ENCODE results near the gene PHF12. TPM values are rescaled to one million over a fixed set of nuclear protein-coding genes. Genes with fewer than 3 reads are reported as not detected.
"Not testable (repeated sequence)": the region's sequence is repeated elsewhere in the genome, so short reads cannot be mapped to it uniquely, and the experiment has no call there.

Gene PHF12
- total RNA-seq, 2 experiments from 2014 or later: 45.7 to 52.6 TPM

DNA sequence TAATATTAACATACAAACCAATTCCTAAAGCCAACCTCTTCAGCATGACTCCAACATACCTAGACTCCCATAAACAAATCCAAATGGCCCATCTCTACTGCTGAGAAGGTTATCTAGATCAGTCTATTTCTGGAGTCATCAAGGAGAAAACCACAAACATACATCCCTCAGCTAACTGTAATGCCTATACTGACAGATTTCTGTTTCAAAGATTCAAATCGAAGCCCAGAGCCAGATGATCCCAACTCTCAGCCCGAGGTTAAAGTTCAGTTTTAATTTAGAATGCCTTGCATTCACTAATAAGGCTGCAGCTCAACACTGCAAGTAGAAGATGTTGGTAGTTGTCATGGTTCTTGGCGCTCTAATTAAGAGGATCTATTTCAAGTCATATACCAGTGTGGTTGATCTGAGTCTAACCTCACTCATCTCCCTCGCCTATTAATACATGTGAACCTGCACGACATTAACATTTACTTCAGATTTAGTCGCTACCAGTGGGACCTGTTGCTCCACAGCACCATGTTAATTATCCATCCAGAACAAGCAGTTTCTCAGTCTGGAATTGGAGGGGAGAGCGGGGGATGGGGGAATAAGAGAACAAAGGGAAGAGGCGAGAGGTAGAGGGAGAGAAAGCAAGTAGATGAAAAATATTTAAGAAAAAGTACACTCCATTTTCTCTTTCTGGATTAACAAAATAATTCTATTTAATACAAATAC is 15.4 kb downstream of the PHF12 start:
- H3K27me3 Mint-ChIP-seq: no peaks in the 10 kb centered on the region
- H3K27ac Mint-ChIP-seq: peak overlapping the region; percentile 9
- intact Hi-C loops (cut with micrococcal nuclease): no loop called here
- TF ChIP-seq, protein P1, sequence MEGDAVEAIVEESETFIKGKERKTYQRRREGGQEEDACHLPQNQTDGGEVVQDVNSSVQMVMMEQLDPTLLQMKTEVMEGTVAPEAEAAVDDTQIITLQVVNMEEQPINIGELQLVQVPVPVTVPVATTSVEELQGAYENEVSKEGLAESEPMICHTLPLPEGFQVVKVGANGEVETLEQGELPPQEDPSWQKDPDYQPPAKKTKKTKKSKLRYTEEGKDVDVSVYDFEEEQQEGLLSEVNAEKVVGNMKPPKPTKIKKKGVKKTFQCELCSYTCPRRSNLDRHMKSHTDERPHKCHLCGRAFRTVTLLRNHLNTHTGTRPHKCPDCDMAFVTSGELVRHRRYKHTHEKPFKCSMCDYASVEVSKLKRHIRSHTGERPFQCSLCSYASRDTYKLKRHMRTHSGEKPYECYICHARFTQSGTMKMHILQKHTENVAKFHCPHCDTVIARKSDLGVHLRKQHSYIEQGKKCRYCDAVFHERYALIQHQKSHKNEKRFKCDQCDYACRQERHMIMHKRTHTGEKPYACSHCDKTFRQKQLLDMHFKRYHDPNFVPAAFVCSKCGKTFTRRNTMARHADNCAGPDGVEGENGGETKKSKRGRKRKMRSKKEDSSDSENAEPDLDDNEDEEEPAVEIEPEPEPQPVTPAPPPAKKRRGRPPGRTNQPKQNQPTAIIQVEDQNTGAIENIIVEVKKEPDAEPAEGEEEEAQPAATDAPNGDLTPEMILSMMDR (IDR thresholded peaks at IDR 0.05): no peak
- peaks cover 67% of the 10 kb centered on the region for H3K4me1 Mint-ChIP-seq (ENCODE audit: low read depth)
- DNase-seq: no peak
- POLR2A ChIA-PET: interaction anchor here (3.5 to 5.1 kb wide), 2 partner anchors 9 to 12 kb away, joined by 13 to 34 read pairs; no protein-coding TSS in a partner anchor
- H3K4me3 Mint-ChIP-seq: no peak overlapping the region
- CTCF ChIA-PET: interaction anchor here (1.3 to 3.6 kb wide), 7 partner anchors 9 to 209 kb away, joined by 4 to 19 read pairs (median 6); no protein-coding TSS in a partner anchor
- no peak for ATAC-seq
- peaks cover 30% of the 10 kb centered on the region for H3K36me3 Mint-ChIP-seq (ENCODE audit: low read depth)
- no peaks in the 10 kb centered on the region for H3K9me3 Mint-ChIP-seq

DNA sequence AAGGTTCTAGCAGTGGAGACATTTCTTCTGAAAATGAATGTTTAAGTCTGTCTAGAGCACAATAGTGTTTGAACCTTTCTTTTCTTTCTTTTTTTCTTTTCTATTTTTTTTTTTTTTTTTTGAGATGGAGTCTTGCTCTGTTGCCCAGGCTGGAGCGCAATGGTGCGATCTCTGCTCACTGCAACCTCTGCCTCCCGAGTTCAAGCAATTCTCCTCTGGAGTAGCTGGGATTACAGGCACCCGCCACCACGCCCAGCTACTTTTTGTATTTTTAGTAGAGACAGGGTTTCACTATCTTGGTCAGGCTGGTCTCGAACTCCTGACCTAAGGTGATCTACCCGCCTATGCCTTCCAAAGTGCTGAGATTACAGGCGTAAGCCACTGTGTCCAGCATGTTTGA is 16.8 kb downstream of the PHF12 start:
- H3K4me3 Mint-ChIP-seq; H3K9me3 Mint-ChIP-seq; intact Hi-C loops (cut with micrococcal nuclease); DNase-seq; ATAC-seq; H3K27me3 Mint-ChIP-seq: not testable (repeated sequence)
- ChIA-PET POLR2A (interaction anchor here (0.7 to 5.1 kb wide), 3 partner anchors 8 to 24 kb away, joined by 3 to 34 read pairs (median 13); no protein-coding TSS in a partner anchor), CTCF (interaction anchor here (1.2 to 2.4 kb wide), 8 partner anchors 11 to 208 kb away, joined by 3 to 9 read pairs (median 4); no protein-coding TSS in a partner anchor)
- Mint-ChIP-seq H3K4me1 (ENCODE audit: low read depth) (peaks cover 64% of the 10 kb centered on the region), H3K36me3 (ENCODE audit: low read depth) (peaks cover 36% of the 10 kb centered on the region), H3K27ac (peak overlapping the region; percentile 9)

DNA sequence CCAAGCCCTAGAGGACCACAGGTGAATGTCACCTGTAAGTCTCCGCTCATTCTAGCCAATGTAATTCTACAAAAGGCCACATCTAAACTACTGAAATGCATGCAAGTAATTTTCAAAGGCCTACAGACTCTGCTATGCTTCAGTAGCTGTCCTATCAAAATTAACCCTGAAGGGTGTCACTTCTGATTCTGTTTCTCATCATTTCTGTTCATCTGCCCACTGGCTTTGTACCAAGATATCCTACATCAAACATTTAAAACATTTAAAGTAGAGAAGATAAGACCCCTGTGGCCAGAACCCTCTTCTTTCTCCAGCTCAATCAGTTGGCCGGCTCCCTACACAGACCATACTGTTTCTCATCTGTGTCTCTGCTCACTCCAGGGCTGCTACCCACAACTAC is 21.5 kb downstream of the PHF12 start:
- POLR2A ChIA-PET: interaction anchor here (1.1 to 1.2 kb wide), 2 partner anchors 19 to 87 kb away, joined by 3 to 4 read pairs; partner anchors contain the start of gene FAM222B
- DNase-seq (no peak), ATAC-seq (no peak)
- TF ChIP-seq, protein P1 (IDR thresholded peaks at IDR 0.05): no peak
- intact Hi-C loops (cut with micrococcal nuclease): no loop called here
- CTCF ChIA-PET: interaction anchor here (0.7 to 1.8 kb wide), 8 partner anchors 12 to 188 kb away, joined by 3 to 6 read pairs (median 4); no protein-coding TSS in a partner anchor
- Mint-ChIP-seq H3K27ac (peak overlapping the region; percentile 36), H3K4me1 (ENCODE audit: low read depth) (peaks cover 65% of the 10 kb centered on the region), H3K4me3 (no peak overlapping the region), H3K9me3 (peaks cover 7% of the 10 kb centered on the region), H3K27me3 (no peaks in the 10 kb centered on the region), H3K36me3 (ENCODE audit: low read depth) (peaks cover 64% of the 10 kb centered on the region)

DNA sequence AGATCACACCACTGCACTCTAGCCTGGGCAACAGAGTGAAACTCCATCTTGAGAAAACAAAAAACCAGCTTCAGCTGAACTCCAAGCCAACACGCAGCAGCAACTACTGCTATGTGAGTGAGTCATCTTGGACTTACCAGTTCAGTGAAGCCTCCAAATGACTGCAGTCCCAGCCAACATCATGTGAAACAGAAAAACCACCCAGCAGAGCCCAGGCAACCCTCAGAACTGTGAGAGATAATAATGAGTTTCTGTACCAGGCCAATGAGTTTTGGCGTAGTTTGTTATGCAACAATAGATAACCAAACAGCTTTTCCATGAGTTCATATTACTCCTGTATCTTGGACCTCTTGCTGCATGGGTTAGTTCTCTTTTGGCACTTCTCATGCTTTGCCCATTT is 23.3 kb downstream of the PHF12 start:
- peaks cover 73% of the 10 kb centered on the region for H3K36me3 Mint-ChIP-seq (ENCODE audit: low read depth)
- ChIA-PET CTCF (interaction anchor here (0.6 to 4.5 kb wide), 9 partner anchors 10 to 201 kb away, joined by 3 to 28 read pairs (median 10); partner anchors contain the start of gene TLCD1), POLR2A (interaction anchor here (0.6 to 4.8 kb wide), 5 partner anchors 8 to 833 kb away, joined by 3 to 19 read pairs (median 6); no protein-coding TSS in a partner anchor)
- H3K27me3 Mint-ChIP-seq: no peaks in the 10 kb centered on the region
- DNase-seq (peak; percentile 66), ATAC-seq (peak; percentile 78)
- peaks cover 7% of the 10 kb centered on the region for H3K9me3 Mint-ChIP-seq
- intact Hi-C loops (cut with micrococcal nuclease): no loop called here
- TF ChIP-seq, protein P1 (IDR thresholded peaks at IDR 0.05): no peak
- peak overlapping the region; percentile 62 for H3K27ac Mint-ChIP-seq
- no peak overlapping the region for H3K4me3 Mint-ChIP-seq
- H3K4me1 Mint-ChIP-seq (ENCODE audit: low read depth): peaks cover 63% of the 10 kb centered on the region

DNA sequence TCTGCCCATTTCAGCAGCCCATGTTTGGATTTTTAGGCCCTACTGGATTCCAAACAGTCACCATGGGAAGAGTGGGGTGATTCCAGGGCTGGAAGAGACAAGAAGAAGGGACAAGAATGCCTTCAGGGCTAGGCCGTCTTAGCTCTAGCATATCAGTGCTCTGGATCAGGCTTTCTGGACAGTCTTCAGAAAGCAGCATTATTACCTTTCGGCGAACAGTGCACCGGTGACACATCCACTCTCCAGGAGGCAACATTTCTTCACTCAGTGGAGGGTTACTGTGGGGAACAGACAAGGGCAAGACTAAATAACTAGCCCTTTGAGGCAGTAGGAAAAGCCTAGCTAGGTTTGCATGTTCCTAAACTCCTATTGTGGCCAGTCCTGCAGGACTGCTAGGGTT is 24.5 kb downstream of the PHF12 start:
- Mint-ChIP-seq H3K4me1 (ENCODE audit: low read depth) (peaks cover 62% of the 10 kb centered on the region), H3K27ac (peak overlapping the region; percentile 82), H3K9me3 (peaks cover 7% of the 10 kb centered on the region), H3K36me3 (ENCODE audit: low read depth) (peaks cover 76% of the 10 kb centered on the region), H3K4me3 (no peak overlapping the region), H3K27me3 (no peaks in the 10 kb centered on the region)
- intact Hi-C loops (cut with micrococcal nuclease): loop anchor here (1.0 kb wide), 1 partner anchor 50 kb away; no protein-coding TSS in a partner anchor
- ATAC-seq (no peak), DNase-seq (no peak)
- TF ChIP-seq, protein P1 (IDR thresholded peaks at IDR 0.05): no peak
- POLR2A ChIA-PET: interaction anchor here (0.7 to 4.8 kb wide), 11 partner anchors 9 to 175 kb away, joined by 3 to 19 read pairs (median 5); partner anchors contain the start of genes DHRS13 and PHF12
- CTCF ChIA-PET: interaction anchor here (1.1 to 4.5 kb wide), 14 partner anchors 9 to 200 kb away, joined by 3 to 28 read pairs (median 8); partner anchors contain the start of genes FAM222B and TLCD1
